SU-DHL-6 (cell line): ENCODE measurements around the gene INSIG2.

Experiments used
- H2AFZ ChIP-seq: fragments of 200-600 bp; sonication (generic); 2 replicates; pipeline ENCODE4 v1.6.1; 2014; ENCODE audit warnings: low read depth, mild to moderate bottlenecking, moderate library complexity, mixed read lengths, antibody characterized with exemption, low read length; ENCODE audit not compliant: severe bottlenecking
- H3F3A ChIP-seq: fragments of 200-600 bp; shearing (Covaris generic); 2 replicates; pipeline ENCODE4 v1.6.0; 2016; ENCODE audit warnings: antibody characterized with exemption, mild to moderate bottlenecking; ENCODE audit not compliant: insufficient read depth
- H3K27ac ChIP-seq: fragments of 200-600 bp; sonication (generic); 2 replicates; pipeline ENCODE4 v1.5.1; 2016; ENCODE audit warnings: low read depth, mild to moderate bottlenecking, low read length, moderate library complexity, mixed read lengths
- H3K27me3 ChIP-seq: fragments of 200-600 bp; sonication (generic), shearing (Covaris generic); 2 replicates; pipeline ENCODE4 v1.6.0; 2014; ENCODE audit warnings: mild to moderate bottlenecking, low read length
- H3K36me3 ChIP-seq: fragments of 200-600 bp; sonication (generic); 2 replicates; pipeline ENCODE4 v1.6.1; 2014; ENCODE audit warnings: mild to moderate bottlenecking, low read length, mixed read lengths
- H3K4me2 ChIP-seq: fragments of 300-600, 200-600 bp; shearing (Covaris generic), sonication (generic); 2 replicates; pipeline ENCODE4 v1.6.0; 2014; ENCODE audit warnings: low read length, low read depth, mild to moderate bottlenecking; ENCODE audit not compliant: poor library complexity, severe bottlenecking
- H3K4me3 ChIP-seq: fragments of 200-600 bp; sonication (generic); 2 replicates; pipeline ENCODE4 v1.5.1; 2014; ENCODE audit warnings: antibody characterized with exemption, low read length, mild to moderate bottlenecking, mixed read lengths; ENCODE audit not compliant: insufficient read depth, poor library complexity, severe bottlenecking
- H3K79me2 ChIP-seq: fragments of 200-600 bp; sonication (generic); 2 replicates; pipeline ENCODE4 v1.6.1; 2014; ENCODE audit warnings: mild to moderate bottlenecking, low read length, moderate library complexity; ENCODE audit not compliant: insufficient read depth
- H3K9ac ChIP-seq: fragments of 200-600 bp; sonication (generic); 2 replicates; pipeline ENCODE4 v1.7.0; 2014; ENCODE audit warnings: mild to moderate bottlenecking, low read length
- H3K9me2 ChIP-seq: fragments of 200-600 bp; sonication (generic); replicated peaks from 2 replicates; pipeline ENCODE4 v1.6.1; 2014; ENCODE audit warnings: low read length; ENCODE audit not compliant: insufficient read depth
- H3K9me3 ChIP-seq: fragments of 200-600 bp; sonication (generic); 2 replicates; pipeline ENCODE4 v1.6.1; 2014; ENCODE audit warnings: low read length, mixed read lengths; ENCODE audit not compliant: insufficient read depth
- H4K20me1 ChIP-seq: fragments of 200-600 bp; sonication (generic); 2 replicates; pipeline ENCODE4 v1.6.1; 2014; ENCODE audit warnings: low read depth, mild to moderate bottlenecking, antibody characterized with exemption, low read length, moderate library complexity, mixed read lengths
- EZH2phosphoT487 ChIP-seq: fragments of 200-600 bp; sonication (generic), shearing (Covaris generic); conservative IDR thresholded peaks from 2 replicates; pipeline ENCODE4 v1.6.1; 2018; ENCODE audit warnings: mild to moderate bottlenecking, antibody characterized with exemption, low read length, moderate library complexity, mixed read lengths
- TF ChIP-seq, protein P1 (sequence below): fragments of 200-600 bp; sonication (generic); IDR thresholded peaks from one replicate; pipeline ENCODE4 v1.5.1; 2017; ENCODE audit warnings: antibody characterized with exemption, mild to moderate bottlenecking, low read length, moderate library complexity; ENCODE audit not compliant: insufficient read depth, poor library complexity, severe bottlenecking

Gene INSIG2

DNA sequence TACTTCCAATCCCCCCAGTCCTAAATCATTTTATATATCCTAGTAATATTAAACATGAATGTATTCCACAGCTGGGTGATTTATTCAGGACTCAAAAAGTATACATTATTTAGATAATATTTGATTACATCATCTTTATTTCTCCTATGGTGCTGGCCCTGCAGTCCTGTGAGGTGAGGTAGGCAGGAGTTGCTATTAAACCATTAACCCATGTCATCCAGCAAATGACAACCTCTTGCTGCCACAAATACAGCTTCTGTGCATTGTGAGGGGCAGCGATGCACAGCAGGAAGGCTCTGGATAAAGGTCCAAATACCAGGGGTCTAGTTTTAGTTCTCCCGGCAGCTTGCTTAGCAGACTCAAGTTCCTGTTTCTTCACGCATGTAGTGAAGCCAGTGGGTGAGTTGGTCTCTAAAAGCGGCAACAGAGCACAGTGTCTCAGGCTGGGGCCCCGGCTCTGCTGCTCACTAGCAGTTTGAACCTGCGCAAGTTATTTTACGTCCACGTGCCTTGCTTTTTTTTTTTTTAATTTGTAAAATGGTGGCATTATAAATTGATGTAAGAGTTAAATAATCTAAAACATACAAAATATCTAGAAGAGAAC, 36.1 kb downstream of the INSIG2 start:
- no peaks in the 10 kb centered on the region for H3K36me3 ChIP-seq
- no peak overlapping the region for H3K9ac ChIP-seq
- H3K27me3 ChIP-seq, result no peaks in the 10 kb centered on the region
- H3K9me2 ChIP-seq, result no peaks in the 10 kb centered on the region
- H3K4me3 ChIP-seq, result no peak overlapping the region
- H4K20me1 ChIP-seq, result no peaks in the 10 kb centered on the region
- H3F3A ChIP-seq, result no peaks in the 10 kb centered on the region
- no peak overlapping the region for H3K4me2 ChIP-seq
- H2AFZ ChIP-seq, result no peak overlapping the region
- no peaks in the 10 kb centered on the region for H3K79me2 ChIP-seq
- H3K27ac ChIP-seq, result no peak overlapping the region
- no peak for TF ChIP-seq EZH2phosphoT487
- TF ChIP-seq, protein P1, sequence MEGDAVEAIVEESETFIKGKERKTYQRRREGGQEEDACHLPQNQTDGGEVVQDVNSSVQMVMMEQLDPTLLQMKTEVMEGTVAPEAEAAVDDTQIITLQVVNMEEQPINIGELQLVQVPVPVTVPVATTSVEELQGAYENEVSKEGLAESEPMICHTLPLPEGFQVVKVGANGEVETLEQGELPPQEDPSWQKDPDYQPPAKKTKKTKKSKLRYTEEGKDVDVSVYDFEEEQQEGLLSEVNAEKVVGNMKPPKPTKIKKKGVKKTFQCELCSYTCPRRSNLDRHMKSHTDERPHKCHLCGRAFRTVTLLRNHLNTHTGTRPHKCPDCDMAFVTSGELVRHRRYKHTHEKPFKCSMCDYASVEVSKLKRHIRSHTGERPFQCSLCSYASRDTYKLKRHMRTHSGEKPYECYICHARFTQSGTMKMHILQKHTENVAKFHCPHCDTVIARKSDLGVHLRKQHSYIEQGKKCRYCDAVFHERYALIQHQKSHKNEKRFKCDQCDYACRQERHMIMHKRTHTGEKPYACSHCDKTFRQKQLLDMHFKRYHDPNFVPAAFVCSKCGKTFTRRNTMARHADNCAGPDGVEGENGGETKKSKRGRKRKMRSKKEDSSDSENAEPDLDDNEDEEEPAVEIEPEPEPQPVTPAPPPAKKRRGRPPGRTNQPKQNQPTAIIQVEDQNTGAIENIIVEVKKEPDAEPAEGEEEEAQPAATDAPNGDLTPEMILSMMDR, result no peak
- H3K9me3 ChIP-seq, result no peaks in the 10 kb centered on the region

DNA sequence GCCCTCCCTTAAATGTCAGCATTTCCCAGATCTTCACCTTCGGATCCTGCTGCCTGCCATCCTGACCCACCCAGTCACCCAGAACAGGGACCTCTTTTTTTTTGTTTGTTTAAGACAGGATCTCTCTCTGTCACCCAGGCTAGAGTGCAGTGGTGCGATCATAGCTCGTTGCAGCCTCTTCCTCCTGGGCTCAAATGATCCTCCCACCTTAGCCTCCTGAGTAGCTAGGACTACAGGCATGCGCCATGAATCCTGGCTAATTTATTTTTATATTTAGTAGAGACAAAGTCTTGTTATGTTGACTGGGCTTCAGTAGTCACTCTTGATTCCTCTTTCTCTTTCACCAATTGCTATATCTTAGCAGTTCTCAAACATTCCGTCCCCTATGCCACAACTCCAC, 39.0 kb downstream of the INSIG2 start:
- TF ChIP-seq EZH2phosphoT487, result no peak
- Histone ChIP-seq H3F3A (no peaks in the 10 kb centered on the region), H3K79me2 (no peaks in the 10 kb centered on the region), H3K4me3 (no peak overlapping the region), H3K4me2 (no peak overlapping the region), H3K27me3 (no peaks in the 10 kb centered on the region), H3K9me3 (no peaks in the 10 kb centered on the region), H3K36me3 (no peaks in the 10 kb centered on the region), H4K20me1 (no peaks in the 10 kb centered on the region), H3K27ac (no peak overlapping the region), H3K9ac (no peak overlapping the region), H2AFZ (no peak overlapping the region), H3K9me2 (no peaks in the 10 kb centered on the region)

DNA sequence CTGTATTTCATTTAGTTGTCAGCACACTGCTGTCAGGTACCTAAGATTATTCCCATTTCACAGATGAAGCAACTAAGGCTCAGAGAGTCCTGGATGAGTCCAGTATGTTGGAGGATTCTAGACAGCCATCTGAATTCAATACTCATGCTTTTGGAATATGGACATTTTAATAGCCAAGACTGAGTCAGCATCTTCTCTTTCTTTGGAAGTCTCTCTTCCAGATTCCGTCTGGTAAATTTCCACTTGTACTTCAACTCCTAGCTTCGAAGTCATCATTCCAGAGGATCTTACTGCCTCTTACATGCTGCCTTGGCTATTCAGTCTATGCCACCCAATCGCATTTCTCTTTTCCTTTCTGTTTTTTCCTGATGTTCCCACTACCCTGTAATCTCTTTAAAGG, 40.6 kb downstream of the INSIG2 start:
- Histone ChIP-seq H3F3A (no peaks in the 10 kb centered on the region), H3K9me3 (no peaks in the 10 kb centered on the region), H3K27me3 (no peaks in the 10 kb centered on the region), H3K36me3 (no peaks in the 10 kb centered on the region), H2AFZ (no peak overlapping the region), H3K4me3 (no peak overlapping the region), H3K27ac (no peak overlapping the region), H4K20me1 (no peaks in the 10 kb centered on the region), H3K4me2 (no peak overlapping the region), H3K9me2 (no peaks in the 10 kb centered on the region), H3K79me2 (no peaks in the 10 kb centered on the region), H3K9ac (no peak overlapping the region)
- TF ChIP-seq, protein P1, result no peak
- TF ChIP-seq EZH2phosphoT487, result no peak

DNA sequence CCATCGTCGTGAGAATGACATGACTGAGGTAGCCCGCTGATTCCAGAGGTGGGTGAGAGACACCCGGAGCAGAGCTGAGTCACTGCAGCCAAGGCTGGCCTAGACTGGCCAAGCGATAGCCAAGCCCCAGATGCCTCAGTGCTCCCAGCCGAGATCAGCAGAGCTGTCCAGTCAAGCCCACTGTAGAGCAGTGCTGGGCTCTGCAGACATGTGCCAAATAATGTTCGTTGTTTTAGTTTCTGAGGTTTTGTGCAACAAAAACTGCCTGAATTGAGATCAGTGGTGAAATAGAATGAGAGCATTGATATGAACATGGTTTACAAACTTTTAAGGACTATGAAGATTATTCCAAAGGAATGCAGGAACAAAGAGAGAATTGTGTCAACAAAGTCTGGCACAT, 42.1 kb downstream of the INSIG2 start:
- TF ChIP-seq EZH2phosphoT487, result no peak
- TF ChIP-seq, protein P1, result no peak
- Histone ChIP-seq H4K20me1 (no peaks in the 10 kb centered on the region), H3K4me2 (no peak overlapping the region), H3K4me3 (no peak overlapping the region), H2AFZ (no peak overlapping the region), H3K9ac (no peak overlapping the region), H3K79me2 (no peaks in the 10 kb centered on the region), H3K27ac (no peak overlapping the region), H3K27me3 (no peaks in the 10 kb centered on the region), H3K36me3 (no peaks in the 10 kb centered on the region), H3K9me2 (no peaks in the 10 kb centered on the region), H3K9me3 (no peaks in the 10 kb centered on the region), H3F3A (no peaks in the 10 kb centered on the region)
